HEK293 (cell line): ENCODE measurements around the gene OCA2.

Source experiments
- CTCF ChIA-PET: fragments of 350-600 bp; formaldehyde crosslinking; extraction: SDS; loops from one replicate; lab custom pipeline; 2021; ENCODE audit warnings: antibody characterized with exemption; lab: Yijun Ruan, JAX
- POLR2A ChIA-PET: fragments of 300-600 bp; formaldehyde crosslinking; extraction: SDS; loops from one replicate; lab custom pipeline; 2020; ENCODE audit warnings: antibody characterized with exemption, inconsistent platforms; lab: Yijun Ruan, JAX
- H3K27ac ChIP-seq: fragments of 200-500 bp; sonication (Bioruptor generic); 2 replicates; pipeline ENCODE4 v1.5.1; 2014; ENCODE audit warnings: low read depth, low read length, control low read depth, inconsistent platforms; ENCODE audit errors: extremely low read depth
- H3K36me3 ChIP-seq, 2 experiments: fragments of 200-500 bp in 1 of 2; sonication (Bioruptor generic) in 1 of 2; 1 replicate in 1 of 2; 2 replicates in 1 of 2; pipeline ENCODE4 v1.5.1; 2014 to 2017; ENCODE audit warnings: inconsistent platforms in 2 of 2, low read length in 2 of 2; ENCODE audit not compliant: control insufficient read depth in 2 of 2, insufficient read depth in 1 of 2
- H3K4me1 ChIP-seq: fragments of 200-500 bp; sonication (Bioruptor generic); 2 replicates; pipeline ENCODE4 v1.5.1; 2014; ENCODE audit warnings: mild to moderate bottlenecking, low read length, inconsistent platforms; ENCODE audit not compliant: control insufficient read depth, insufficient read depth
- H3K4me3 ChIP-seq: 2 replicates; pipeline ENCODE4 v1.5.1; 2011; ENCODE audit warnings: low read depth, mild to moderate bottlenecking, control low read depth, low read length, moderate library complexity
- H3K9me3 ChIP-seq: fragments of 200-500 bp; sonication (Bioruptor generic); 2 replicates; pipeline ENCODE4 v1.5.1; 2014; ENCODE audit warnings: low read depth, low read length, inconsistent platforms; ENCODE audit not compliant: control insufficient read depth, insufficient read depth
- BCL11B ChIP-seq: fragments of 450-650 bp; formaldehyde crosslinking; IDR thresholded peaks from 2 replicates; pipeline ENCODE4 v1.5.1; 2016; ENCODE audit warnings: low read depth, missing biosample characterization, missing genetic modification characterization
- KLF8 ChIP-seq: fragments of 450-650 bp; formaldehyde crosslinking; IDR thresholded peaks from 2 replicates; pipeline ENCODE4 v1.5.1; 2016; ENCODE audit warnings: missing biosample characterization, missing genetic modification characterization
- SP2 ChIP-seq: fragments of 450-650 bp; formaldehyde crosslinking; IDR thresholded peaks from 2 replicates; pipeline ENCODE4 v1.5.1; 2016; ENCODE audit warnings: missing biosample characterization, missing genetic modification characterization
- ZBTB48 ChIP-seq: fragments of 450-650 bp; formaldehyde crosslinking; IDR thresholded peaks from 2 replicates; pipeline ENCODE4 v1.5.1; 2016; ENCODE audit warnings: missing biosample characterization, missing genetic modification characterization
- ZFP3 ChIP-seq: fragments of 450-650 bp; formaldehyde crosslinking; IDR thresholded peaks from 2 replicates; pipeline ENCODE4 v1.5.1; 2016; ENCODE audit warnings: low read depth, missing biosample characterization, missing genetic modification characterization
- ZNF121 ChIP-seq: fragments of 450-650 bp; formaldehyde crosslinking; IDR thresholded peaks from 2 replicates; pipeline ENCODE4 v1.5.1; 2016; ENCODE audit warnings: missing biosample characterization, missing genetic modification characterization
- ZNF16 ChIP-seq: fragments of 450-650 bp; formaldehyde crosslinking; IDR thresholded peaks from 2 replicates; pipeline ENCODE4 v1.5.1; 2016; ENCODE audit warnings: low read depth, missing biosample characterization, missing genetic modification characterization
- ZNF221 ChIP-seq: fragments of 450-650 bp; formaldehyde crosslinking; IDR thresholded peaks from 2 replicates; pipeline ENCODE4 v1.5.1; 2017; ENCODE audit warnings: missing biosample characterization, missing genetic modification characterization, borderline replicate concordance
- ZNF23 ChIP-seq: fragments of 450-650 bp; formaldehyde crosslinking; IDR thresholded peaks from 2 replicates; pipeline ENCODE4 v1.5.1; 2016; ENCODE audit warnings: missing biosample characterization, missing genetic modification characterization, borderline replicate concordance
- ZNF335 ChIP-seq: fragments of 450-650 bp; formaldehyde crosslinking; conservative IDR thresholded peaks from 2 replicates; pipeline ENCODE4 v1.5.1; 2016; ENCODE audit warnings: missing biosample characterization, missing genetic modification characterization
- ZNF501 ChIP-seq: fragments of 450-650 bp; formaldehyde crosslinking; IDR thresholded peaks from 2 replicates; pipeline ENCODE4 v1.5.1; 2016; ENCODE audit warnings: missing biosample characterization, missing genetic modification characterization
- ZNF544 ChIP-seq: fragments of 450-650 bp; formaldehyde crosslinking; IDR thresholded peaks from 2 replicates; pipeline ENCODE4 v1.5.0; 2017; ENCODE audit warnings: missing biosample characterization, missing genetic modification characterization
- ZNF548 ChIP-seq: fragments of 450-650 bp; formaldehyde crosslinking; IDR thresholded peaks from 2 replicates; pipeline ENCODE4 v1.5.1; 2016; ENCODE audit warnings: missing biosample characterization, missing genetic modification characterization
- ZNF654 ChIP-seq: fragments of 450-650 bp; formaldehyde crosslinking; IDR thresholded peaks from 2 replicates; pipeline ENCODE4 v1.5.1; 2016; ENCODE audit warnings: low read depth, missing biosample characterization, missing genetic modification characterization
- ZNF670 ChIP-seq: fragments of 450-650 bp; formaldehyde crosslinking; IDR thresholded peaks from 2 replicates; pipeline ENCODE4 v1.5.1; 2016; ENCODE audit warnings: missing biosample characterization, missing genetic modification characterization, low read depth
- ZNF677 ChIP-seq: fragments of 450-650 bp; IDR thresholded peaks from 2 replicates; pipeline ENCODE4 v1.5.0; 2018; ENCODE audit warnings: missing biosample characterization, mild to moderate bottlenecking, missing genetic modification characterization, moderate library complexity
- ZNF768 ChIP-seq: fragments of 450-650 bp; formaldehyde crosslinking; IDR thresholded peaks from 2 replicates; pipeline ENCODE4 v1.5.1; 2018; ENCODE audit warnings: missing biosample characterization, mild to moderate bottlenecking, missing genetic modification characterization
- TF ChIP-seq, protein P1 (sequence below): fragments of 450-650 bp; formaldehyde crosslinking; IDR thresholded peaks from 2 replicates; pipeline ENCODE4 v1.5.1; 2016; ENCODE audit warnings: missing biosample characterization, missing genetic modification characterization
- TF ChIP-seq, protein P2 (sequence below): fragments of 450-650 bp; formaldehyde crosslinking; IDR thresholded peaks from 2 replicates; pipeline ENCODE4 v1.5.1; 2016; ENCODE audit warnings: missing biosample characterization, missing genetic modification characterization, borderline replicate concordance
- TF ChIP-seq, protein P3 (sequence below): fragments of 450-650 bp; formaldehyde crosslinking; IDR thresholded peaks from 2 replicates; pipeline ENCODE4 v1.5.1; 2016; ENCODE audit warnings: missing biosample characterization, missing genetic modification characterization
- TF ChIP-seq, protein P4 (sequence below): fragments of 450-650 bp; formaldehyde crosslinking; IDR thresholded peaks from 2 replicates; pipeline ENCODE4 v1.5.1; 2016; ENCODE audit warnings: missing biosample characterization, missing genetic modification characterization

OCA2 gene

DNA sequence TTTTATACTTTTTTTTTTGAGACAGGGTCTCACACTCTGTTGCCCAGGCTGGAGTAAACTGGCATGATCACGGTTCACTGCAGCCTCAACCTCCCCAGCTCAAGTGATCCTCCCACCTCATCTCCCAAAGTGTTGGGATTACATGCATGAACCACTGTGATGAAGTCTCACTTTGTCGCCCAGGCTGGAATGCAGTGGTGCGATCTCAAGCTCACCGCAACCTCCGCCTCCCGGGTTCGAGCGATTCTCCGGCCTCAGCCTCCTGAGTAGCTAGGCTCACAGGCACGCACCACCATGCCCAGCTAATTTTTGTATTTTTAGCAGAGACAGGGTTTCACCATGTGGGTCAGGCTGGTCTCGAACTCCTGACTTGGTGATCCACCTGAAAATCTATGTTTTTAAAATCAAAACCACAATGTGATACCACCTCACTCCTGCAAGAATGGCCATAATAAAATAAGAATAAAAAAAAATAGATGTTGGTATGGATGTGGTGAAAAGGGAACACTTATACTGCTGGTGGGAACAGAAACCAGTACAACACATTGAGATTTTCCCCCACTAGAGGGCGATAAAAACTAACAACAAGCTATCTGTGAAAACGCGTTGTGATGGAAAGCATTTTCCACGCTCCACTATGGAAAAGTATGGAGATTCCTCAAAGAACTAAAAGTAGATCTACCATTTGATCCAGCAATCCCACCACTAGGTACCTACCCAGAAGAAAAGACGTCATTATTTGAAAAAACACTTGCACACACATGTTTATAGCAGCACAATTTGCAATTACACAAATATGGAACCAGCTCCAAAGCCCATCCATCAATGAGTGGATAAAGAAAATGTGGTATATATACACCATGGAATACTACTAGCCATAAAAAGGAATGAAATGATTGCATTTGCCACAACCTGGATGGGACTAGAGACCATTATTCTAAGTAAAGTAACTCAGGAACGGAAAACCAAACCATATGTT, 26.8 kb upstream of the OCA2 start:
- no peaks in the 10 kb centered on the region for H3K4me1 ChIP-seq
- TF ChIP-seq, protein P1, sequence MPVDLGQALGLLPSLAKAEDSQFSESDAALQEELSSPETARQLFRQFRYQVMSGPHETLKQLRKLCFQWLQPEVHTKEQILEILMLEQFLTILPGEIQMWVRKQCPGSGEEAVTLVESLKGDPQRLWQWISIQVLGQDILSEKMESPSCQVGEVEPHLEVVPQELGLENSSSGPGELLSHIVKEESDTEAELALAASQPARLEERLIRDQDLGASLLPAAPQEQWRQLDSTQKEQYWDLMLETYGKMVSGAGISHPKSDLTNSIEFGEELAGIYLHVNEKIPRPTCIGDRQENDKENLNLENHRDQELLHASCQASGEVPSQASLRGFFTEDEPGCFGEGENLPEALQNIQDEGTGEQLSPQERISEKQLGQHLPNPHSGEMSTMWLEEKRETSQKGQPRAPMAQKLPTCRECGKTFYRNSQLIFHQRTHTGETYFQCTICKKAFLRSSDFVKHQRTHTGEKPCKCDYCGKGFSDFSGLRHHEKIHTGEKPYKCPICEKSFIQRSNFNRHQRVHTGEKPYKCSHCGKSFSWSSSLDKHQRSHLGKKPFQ (tag by site-specific recombination), result no peak
- TF ChIP-seq ZNF16 (tag by site-specific recombination) (no peak), ZNF221 (tag by site-specific recombination) (no peak), ZFP3 (tag by site-specific recombination) (no peak), SP2 (tag by site-specific recombination) (no peak), ZNF654 (tag by site-specific recombination) (peak; percentile 61), KLF8 (tag by site-specific recombination) (no peak), ZNF23 (tag by site-specific recombination) (no peak), ZNF121 (tag by site-specific recombination) (no peak)
- no peaks in the 10 kb centered on the region for H3K9me3 ChIP-seq
- peaks cover 0 to 73% of the 10 kb centered on the region in 2 experiments; a peak in 1 of 3 replicates for H3K36me3 ChIP-seq
- ChIA-PET POLR2A (no interaction called here), CTCF (interaction anchor here (0.5 to 1.3 kb wide), 16 partner anchors 11 to 767 kb away, joined by 3 to 5 read pairs (median 3); partner anchors contain the start of gene OCA2)
- no peak overlapping the region for H3K4me3 ChIP-seq
- H3K27ac ChIP-seq, result no peak overlapping the region

DNA sequence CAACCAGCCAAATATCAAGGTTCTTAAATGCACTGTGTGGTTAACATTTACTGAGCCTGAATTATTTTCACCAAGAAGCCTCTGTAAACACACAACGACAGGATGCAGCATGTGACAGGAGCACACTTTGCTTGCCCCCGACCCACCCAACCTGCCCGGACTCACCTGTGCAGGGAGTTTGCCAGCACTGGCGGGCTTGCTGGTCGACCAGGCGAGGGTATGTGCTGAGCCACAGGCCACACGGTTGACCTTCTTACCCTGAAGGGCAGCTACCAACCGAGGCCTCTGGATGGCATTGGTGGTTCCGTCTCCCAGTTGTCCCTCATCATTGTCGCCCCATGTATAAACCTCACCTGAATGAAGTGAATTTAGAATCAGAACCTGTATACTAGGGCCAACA, 25.7 kb upstream of the OCA2 start:
- POLR2A ChIA-PET, result no interaction called here
- TF ChIP-seq KLF8 (tag by site-specific recombination), result no peak
- TF ChIP-seq BCL11B (tag by site-specific recombination), result no peak
- no peak for TF ChIP-seq ZNF677 (tag by site-specific recombination)
- TF ChIP-seq, protein P2, sequence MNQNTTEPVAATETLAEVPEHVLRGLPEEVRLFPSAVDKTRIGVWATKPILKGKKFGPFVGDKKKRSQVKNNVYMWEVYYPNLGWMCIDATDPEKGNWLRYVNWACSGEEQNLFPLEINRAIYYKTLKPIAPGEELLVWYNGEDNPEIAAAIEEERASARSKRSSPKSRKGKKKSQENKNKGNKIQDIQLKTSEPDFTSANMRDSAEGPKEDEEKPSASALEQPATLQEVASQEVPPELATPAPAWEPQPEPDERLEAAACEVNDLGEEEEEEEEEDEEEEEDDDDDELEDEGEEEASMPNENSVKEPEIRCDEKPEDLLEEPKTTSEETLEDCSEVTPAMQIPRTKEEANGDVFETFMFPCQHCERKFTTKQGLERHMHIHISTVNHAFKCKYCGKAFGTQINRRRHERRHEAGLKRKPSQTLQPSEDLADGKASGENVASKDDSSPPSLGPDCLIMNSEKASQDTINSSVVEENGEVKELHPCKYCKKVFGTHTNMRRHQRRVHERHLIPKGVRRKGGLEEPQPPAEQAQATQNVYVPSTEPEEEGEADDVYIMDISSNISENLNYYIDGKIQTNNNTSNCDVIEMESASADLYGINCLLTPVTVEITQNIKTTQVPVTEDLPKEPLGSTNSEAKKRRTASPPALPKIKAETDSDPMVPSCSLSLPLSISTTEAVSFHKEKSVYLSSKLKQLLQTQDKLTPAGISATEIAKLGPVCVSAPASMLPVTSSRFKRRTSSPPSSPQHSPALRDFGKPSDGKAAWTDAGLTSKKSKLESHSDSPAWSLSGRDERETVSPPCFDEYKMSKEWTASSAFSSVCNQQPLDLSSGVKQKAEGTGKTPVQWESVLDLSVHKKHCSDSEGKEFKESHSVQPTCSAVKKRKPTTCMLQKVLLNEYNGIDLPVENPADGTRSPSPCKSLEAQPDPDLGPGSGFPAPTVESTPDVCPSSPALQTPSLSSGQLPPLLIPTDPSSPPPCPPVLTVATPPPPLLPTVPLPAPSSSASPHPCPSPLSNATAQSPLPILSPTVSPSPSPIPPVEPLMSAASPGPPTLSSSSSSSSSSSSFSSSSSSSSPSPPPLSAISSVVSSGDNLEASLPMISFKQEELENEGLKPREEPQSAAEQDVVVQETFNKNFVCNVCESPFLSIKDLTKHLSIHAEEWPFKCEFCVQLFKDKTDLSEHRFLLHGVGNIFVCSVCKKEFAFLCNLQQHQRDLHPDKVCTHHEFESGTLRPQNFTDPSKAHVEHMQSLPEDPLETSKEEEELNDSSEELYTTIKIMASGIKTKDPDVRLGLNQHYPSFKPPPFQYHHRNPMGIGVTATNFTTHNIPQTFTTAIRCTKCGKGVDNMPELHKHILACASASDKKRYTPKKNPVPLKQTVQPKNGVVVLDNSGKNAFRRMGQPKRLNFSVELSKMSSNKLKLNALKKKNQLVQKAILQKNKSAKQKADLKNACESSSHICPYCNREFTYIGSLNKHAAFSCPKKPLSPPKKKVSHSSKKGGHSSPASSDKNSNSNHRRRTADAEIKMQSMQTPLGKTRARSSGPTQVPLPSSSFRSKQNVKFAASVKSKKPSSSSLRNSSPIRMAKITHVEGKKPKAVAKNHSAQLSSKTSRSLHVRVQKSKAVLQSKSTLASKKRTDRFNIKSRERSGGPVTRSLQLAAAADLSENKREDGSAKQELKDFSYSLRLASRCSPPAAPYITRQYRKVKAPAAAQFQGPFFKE (tag by site-specific recombination), result no peak
- no peak for TF ChIP-seq ZNF548 (tag by site-specific recombination)
- TF ChIP-seq ZNF768 (tag by site-specific recombination), result no peak
- TF ChIP-seq ZNF670 (tag by site-specific recombination), result no peak
- TF ChIP-seq, protein P3, sequence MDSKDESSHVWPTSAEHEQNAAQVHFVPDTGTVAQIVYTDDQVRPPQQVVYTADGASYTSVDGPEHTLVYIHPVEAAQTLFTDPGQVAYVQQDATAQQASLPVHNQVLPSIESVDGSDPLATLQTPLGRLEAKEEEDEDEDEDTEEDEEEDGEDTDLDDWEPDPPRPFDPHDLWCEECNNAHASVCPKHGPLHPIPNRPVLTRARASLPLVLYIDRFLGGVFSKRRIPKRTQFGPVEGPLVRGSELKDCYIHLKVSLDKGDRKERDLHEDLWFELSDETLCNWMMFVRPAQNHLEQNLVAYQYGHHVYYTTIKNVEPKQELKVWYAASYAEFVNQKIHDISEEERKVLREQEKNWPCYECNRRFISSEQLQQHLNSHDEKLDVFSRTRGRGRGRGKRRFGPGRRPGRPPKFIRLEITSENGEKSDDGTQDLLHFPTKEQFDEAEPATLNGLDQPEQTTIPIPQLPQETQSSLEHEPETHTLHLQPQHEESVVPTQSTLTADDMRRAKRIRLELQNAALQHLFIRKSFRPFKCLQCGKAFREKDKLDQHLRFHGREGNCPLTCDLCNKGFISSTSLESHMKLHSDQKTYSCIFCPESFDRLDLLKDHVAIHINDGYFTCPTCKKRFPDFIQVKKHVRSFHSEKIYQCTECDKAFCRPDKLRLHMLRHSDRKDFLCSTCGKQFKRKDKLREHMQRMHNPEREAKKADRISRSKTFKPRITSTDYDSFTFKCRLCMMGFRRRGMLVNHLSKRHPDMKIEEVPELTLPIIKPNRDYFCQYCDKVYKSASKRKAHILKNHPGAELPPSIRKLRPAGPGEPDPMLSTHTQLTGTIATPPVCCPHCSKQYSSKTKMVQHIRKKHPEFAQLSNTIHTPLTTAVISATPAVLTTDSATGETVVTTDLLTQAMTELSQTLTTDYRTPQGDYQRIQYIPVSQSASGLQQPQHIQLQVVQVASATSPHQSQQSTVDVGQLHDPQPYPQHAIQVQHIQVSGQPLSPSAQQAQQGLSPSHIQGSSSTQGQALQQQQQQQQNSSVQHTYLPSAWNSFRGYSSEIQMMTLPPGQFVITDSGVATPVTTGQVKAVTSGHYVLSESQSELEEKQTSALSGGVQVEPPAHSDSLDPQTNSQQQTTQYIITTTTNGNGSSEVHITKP, result no peak
- no peak for TF ChIP-seq ZNF544 (tag by site-specific recombination)
- TF ChIP-seq, protein P4, sequence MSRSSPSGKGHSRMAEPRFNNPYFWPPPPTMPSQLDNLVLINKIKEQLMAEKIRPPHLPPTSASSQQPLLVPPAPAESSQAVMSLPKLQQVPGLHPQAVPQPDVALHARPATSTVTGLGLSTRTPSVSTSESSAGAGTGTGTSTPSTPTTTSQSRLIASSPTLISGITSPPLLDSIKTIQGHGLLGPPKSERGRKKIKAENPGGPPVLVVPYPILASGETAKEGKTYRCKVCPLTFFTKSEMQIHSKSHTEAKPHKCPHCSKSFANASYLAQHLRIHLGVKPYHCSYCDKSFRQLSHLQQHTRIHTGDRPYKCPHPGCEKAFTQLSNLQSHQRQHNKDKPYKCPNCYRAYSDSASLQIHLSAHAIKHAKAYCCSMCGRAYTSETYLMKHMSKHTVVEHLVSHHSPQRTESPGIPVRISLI (tag by site-specific recombination), result no peak
- TF ChIP-seq ZNF501 (tag by site-specific recombination), result no peak
- no peak for TF ChIP-seq ZBTB48
- no peak for TF ChIP-seq ZNF335 (tag by site-specific recombination)

More for the DNA sequence above, 25.7 kb upstream of the OCA2 start:
- Histone ChIP-seq H3K4me3 (no peak overlapping the region), H3K9me3 (no peaks in the 10 kb centered on the region), H3K36me3 (peaks cover 0 to 73% of the 10 kb centered on the region in 2 experiments; a peak in 1 of 3 replicates), H3K4me1 (no peaks in the 10 kb centered on the region), H3K27ac (no peak overlapping the region)
- CTCF ChIA-PET, result interaction anchor here (0.7 kb wide), 1 partner anchor 104 kb away, joined by 3 read pairs; no protein-coding TSS in a partner anchor
